IPS DF 19.7 (cell line): ENCODE measurements around the gene IGFLR1.

Experiments used
- DNase-seq: peaks from one replicate; pipeline ENCODE4 v3.0.0-alpha.2; 2013; ENCODE audit warnings: low read depth, low spot score

Gene IGFLR1

DNA sequence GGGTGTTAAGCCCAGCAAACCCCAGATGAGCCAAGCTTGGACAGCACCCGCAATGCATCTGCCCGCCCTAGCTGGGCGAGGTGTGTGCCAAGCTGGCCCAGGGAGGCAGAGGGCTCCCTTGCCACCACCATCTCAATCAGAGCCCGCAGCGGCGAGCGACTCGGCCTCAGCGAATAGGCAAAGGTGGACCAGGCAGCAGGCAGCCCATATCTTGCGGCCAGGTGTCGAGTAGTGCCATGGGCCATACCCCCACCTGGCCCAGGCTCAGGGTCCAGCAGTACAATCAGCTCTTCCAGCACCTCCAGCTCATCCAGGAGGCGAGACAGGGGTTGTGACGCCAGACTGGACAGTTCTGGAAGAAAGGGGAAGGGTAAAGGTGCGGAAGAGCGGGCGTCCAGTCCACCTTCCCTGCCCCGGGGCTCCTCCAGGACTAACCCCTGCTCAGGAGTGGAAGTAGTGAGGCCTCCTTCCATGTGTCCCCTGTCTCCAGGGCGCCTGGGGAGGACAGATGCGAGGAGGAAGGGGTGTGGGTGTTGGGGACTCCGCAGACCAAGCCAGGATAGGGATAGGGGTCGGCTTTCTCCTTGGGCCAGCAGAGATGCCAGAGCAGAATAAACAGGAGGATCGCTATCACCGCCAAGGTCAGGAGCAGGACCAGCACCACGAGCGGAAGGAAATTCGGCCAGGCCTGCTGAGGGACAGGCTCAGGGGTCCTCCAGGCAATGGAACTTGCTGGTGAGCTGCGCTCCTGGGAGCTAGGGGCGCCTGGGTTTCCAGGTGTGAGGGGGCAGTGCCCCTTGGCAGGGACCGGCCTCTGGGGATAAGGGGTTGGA is 2.8 kb downstream of the IGFLR1 start:
- DNase-seq: no peak

DNA sequence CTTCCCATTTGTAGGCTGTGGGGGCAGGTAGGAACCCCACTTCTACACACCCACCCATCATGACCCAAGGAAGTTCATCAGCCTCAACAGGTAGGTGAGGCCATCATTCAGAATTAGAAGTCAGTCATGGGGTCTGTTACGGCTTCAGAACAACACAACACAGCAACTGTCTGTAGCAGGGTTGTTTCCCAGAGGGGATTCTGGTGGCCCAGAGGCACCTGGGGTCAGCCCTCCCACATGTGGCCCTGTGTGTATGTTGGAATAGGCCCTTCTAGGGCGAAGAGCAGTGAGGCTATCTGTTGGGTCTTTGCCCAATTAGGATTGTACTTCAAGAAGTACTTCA is 3.4 kb downstream of the IGFLR1 start:
- DNase-seq: no peak

DNA sequence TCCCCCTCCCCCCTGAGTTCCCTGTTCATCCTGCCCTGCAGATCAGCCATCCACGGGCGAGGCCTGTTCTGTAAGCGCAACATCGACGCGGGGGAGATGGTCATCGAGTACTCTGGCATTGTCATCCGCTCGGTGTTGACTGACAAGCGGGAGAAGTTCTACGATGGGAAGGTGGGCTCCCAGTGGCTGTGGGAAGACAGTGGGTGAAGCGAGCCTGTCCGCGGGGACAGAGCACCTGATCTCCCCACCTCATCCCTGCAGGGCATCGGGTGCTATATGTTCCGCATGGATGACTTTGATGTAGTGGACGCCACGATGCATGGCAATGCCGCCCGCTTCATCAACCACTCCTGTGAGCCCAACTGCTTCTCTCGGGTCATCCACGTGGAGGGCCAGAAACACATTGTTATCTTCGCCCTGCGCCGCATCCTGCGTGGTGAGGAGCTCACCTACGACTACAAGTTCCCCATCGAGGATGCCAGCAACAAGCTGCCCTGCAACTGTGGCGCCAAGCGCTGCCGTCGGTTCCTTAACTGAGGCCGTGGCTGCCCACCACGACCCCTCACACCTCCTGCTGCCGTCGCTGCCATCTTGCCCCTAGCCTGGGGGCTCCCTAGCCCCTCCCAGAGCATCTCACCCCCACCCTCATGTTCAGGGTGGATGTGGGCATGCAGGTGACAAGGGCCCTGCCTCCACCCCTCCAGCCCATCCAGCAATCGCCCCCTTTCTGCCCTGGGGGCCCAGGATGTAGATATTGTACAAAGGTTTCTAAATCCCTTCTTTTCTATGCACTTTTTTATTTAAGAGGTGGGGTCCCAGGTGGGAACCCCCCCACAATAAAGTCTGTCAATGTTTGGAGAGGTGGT is 4.0 kb downstream of the IGFLR1 start:
- DNase-seq: no peak

DNA sequence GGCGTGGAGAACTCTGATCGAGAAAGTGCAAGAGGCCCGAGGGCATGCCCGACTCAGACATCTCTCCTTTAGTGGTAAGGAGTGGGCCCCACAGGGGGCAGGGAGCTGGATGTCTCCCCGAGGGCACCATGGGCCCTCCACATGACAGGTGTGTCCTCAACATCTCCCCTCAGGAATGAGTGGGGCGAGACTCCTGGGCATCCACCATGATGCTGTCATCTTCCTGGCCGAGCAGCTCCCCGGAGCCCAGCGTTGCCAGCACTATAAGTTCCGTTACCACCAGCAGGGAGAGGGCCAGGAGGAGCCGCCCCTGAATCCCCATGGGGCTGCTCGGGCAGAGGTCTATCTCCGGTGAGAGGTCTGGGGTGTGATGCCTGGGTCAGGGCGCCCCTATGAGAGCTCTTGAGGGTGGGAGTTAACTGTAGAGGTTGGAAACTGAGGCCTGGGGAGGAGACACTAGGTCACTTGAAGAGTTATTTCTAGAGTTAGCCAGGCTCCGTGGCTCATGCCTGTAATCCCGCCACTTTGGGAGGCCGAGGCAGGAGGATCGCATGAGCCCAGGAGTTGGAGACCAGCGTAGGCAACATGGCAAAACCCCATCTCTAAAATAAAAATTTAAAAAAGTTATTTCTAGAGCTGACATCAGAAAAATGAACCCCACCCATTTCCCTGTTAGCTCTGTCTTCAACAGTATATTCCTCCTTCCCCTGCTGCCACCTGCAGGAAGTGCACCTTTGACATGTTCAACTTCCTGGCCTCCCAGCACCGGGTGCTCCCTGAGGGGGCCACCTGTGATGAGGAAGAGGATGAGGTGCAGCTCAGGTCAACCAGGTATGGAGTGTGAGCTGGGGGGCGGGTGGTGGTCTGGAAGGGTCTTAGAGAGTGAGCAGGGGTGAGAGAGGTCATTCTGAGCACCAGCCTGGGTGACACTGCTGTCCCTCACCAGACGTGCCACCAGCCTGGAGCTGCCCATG is 5.1 kb downstream of the IGFLR1 start:
- no peak for DNase-seq

DNA sequence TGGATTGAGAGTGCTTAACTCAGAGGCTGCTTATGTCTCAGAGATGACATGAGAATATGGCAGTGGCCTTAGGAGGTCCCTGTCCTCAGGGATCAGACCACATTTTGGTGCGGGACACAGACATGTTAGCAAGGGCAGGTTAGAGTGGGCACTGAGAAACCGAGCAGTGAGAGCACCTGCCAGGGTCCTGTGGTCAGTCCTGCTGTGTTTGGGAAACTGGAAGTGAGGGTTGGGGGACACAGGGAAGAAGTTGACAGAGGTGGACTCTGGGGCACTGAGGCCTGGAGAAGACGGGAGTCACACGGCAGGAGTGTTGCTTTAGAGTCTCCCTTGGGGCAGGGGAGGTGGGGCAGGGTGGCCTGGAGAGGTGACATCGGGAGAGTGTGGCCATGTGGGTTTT is 7.4 kb downstream of the IGFLR1 start:
- no peak for DNase-seq

DNA sequence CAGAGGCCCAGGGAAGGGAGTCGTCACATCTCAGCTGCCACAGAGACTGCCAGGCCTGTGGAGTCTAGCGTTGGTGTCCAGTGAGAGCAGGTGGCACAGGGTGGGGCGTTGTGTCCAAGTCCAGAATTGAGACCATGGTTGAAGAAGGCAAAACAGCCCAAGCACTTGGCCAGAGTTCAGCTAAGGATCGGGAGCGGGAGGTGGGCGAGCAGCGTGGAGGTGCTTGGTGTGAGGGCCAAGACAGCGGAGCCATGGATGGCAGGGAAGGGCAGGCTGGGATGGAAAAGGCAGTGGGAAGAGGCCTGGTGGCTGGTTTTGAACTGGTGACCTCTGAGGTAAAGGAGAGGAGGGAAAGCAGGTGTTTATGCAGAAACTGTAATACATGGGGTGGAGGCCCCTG is 8.0 kb downstream of the IGFLR1 start:
- DNase-seq: no peak

DNA sequence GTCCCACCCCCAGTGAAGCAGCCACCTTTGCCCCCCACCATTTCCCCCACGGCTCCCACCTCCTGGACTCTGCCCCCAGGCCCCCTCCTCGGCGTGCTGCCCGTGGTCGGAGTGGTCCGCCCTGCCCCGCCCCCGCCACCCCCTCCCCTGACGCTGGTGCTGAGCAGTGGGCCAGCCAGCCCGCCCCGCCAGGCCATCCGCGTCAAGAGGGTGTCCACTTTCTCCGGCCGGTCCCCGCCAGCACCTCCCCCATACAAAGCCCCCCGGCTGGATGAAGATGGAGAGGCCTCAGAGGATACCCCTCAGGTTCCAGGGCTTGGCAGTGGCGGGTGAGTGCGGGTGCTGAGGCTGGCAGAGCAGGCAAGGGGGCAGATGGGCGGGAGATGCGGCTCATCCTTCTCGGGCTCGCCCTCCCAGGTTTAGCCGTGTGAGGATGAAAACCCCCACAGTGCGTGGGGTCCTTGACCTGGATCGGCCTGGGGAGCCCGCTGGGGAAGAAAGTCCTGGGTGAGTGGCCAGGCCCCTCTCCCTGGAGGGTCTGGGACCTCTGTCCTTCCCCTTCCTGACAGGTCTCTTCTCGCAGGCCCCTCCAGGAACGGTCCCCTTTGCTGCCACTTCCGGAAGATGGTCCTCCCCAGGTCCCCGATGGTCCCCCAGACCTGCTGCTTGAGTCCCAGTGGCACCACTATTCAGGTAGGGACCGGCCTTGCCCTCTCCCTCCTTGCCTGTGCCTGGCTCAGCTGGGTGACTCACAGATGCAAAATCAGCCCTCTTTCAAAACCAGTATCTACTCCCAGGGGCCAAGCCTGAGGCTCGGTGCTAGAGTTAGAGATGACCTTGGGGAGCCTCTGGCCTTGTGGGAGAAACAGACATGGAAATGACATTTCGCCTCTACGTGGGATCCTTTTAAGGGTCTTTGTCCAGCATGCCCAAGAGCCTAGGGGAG is 8.8 kb downstream of the IGFLR1 start:
- no peak for DNase-seq

DNA sequence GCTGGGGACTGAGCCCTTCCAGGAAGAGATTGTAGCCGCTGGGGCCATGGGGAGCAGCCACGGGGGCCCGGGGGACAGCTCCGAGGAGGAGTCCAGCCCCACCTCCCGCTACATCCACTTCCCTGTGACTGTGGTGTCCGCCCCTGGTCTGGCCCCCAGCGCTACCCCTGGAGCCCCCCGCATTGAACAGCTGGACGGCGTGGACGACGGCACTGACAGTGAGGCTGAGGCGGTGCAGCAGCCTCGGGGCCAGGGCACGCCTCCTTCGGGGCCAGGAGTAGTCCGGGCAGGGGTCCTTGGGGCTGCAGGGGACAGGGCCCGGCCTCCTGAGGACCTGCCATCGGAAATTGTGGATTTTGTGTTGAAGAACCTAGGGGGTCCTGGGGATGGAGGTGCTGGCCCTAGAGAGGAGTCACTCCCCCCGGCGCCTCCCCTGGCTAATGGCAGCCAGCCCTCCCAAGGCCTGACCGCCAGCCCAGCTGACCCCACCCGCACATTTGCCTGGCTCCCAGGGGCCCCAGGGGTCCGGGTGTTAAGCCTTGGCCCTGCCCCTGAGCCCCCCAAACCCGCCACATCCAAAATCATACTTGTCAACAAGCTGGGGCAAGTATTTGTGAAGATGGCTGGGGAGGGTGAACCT is 9.6 kb downstream of the IGFLR1 start:
- no peak for DNase-seq

DNA sequence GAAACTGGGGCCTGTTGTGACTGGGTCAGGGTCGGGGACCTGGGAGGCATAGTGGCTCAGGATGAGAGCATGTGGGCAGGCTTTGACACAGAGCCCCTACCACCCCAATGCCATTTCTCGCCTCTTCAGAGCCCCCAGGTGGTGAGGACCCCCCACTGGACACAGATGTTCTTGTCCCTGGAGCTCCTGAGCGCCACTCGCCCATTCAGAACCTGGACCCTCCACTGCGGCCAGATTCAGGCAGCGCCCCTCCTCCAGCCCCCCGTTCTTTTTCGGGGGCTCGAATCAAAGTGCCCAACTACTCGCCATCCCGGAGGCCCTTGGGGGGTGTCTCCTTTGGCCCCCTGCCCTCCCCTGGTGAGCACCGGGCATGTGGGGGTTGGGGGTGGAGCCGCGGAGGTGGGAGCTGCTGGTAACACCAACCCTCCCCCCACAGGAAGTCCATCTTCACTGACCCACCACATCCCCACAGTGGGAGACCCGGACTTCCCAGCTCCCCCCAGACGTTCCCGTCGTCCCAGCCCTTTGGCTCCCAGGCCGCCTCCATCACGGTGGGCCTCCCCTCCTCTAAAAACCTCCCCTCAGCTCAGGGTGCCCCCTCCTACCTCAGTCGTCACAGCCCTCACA is 10.4 kb downstream of the IGFLR1 start:
- DNase-seq: no peak

DNA sequence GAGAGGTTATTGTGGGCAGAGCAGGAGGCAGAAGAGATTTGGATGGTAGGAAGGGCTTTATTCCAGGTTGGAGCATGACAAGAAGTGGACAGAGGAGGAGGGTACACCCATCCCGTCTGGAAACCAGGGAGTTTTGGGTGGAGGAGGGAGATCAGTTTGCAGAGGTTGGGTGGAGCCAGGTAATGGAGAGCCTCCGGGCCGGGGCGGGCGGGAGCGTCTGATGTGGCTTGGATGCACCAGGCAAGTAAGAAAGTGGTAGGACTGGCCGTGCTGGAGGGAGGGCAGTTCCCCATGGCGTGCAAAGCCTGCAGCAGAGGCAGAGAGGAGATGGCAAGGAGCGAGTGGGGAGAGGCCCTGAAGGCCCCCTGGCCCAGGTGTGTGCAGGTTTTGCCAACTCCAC is 10.9 kb downstream of the IGFLR1 start:
- no peak for DNase-seq

DNA sequence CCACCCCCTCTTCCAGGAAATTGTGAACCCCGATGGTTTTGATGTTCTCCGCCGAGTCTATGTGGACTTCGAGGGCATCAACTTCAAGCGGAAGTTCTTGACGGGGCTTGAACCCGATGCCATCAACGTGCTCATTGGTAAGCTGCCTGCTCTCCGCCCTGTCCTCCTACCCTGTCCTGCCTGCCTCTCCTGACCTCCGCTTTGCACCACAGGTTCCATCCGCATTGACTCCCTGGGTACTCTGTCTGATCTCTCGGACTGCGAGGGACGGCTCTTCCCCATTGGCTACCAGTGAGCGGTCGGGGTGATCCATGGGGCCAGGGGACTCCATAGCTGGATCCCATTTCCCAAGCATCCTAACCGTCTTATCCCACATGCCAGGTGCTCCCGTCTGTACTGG is 11.9 kb downstream of the IGFLR1 start:
- no peak for DNase-seq

DNA sequence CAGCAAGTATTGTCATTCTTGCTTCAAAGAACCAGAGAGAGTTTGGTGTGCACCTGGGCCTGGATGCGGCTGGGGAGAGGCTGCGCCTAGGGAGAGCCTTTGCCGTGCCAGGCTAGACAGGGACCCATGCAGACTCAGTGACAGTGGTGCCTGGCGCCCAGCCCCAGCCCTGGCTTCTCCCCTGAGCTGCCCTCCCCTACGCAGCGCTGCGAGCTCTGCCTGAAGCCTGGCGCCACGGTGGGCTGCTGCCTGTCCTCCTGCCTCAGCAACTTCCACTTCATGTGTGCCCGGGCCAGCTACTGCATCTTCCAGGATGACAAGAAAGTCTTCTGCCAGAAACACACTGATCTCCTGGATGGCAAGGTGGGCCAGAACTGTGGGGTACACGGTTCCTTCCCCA is 12.5 kb downstream of the IGFLR1 start:
- DNase-seq: no peak

DNA sequence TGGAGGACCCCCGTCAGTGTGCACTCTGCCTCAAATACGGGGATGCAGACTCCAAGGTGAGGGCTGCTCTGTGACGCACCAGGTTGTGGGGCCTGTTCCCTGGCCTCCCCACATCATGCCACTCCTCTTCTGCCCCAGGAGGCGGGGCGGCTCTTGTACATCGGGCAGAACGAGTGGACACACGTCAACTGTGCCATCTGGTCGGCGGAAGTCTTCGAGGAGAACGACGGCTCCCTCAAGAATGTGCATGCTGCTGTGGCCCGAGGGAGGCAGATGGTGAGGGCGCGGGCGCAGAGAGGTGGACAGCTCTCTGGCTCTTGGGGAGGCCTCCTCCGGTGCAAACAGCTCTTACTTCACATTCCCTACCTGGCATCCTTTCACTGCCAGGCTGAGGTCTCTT is 13.2 kb downstream of the IGFLR1 start:
- no peak for DNase-seq

DNA sequence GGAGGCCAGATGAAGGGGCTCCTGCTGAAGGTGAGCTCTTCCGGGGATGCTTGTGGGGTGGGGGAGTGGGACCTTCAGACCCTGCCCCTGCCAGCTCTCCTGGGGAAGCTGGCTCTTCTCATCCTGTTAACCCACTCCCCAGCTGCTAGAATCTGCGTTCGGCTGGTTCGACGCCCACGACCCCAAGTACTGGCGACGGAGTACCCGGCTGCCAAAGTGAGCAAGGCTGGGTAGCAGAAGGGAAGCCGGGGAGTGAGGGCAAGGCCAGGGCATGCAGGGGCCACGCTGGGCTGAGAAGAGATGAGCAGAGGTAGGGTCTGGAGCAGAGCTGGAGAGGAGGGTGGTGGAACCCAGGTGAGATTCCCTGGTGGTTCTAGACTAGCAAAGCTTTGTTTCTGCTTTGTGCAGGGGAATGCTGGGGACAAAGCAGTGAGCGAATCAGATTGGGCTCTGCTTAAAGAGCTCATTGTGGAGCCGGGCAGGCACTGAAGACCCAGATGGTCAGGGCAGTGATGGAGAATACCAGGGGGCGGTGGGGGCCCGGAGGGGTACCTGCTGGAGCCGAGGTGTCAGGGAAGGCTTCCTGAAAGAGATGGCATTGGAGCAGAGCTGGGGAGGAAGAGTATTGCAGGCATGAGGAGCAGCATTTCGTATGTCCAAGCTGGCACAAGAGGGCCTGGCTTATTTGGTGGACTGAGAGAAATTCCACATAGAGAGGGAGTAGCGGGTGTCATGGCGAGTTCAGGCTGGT is 14.1 kb downstream of the IGFLR1 start:
- DNase-seq: no peak

DNA sequence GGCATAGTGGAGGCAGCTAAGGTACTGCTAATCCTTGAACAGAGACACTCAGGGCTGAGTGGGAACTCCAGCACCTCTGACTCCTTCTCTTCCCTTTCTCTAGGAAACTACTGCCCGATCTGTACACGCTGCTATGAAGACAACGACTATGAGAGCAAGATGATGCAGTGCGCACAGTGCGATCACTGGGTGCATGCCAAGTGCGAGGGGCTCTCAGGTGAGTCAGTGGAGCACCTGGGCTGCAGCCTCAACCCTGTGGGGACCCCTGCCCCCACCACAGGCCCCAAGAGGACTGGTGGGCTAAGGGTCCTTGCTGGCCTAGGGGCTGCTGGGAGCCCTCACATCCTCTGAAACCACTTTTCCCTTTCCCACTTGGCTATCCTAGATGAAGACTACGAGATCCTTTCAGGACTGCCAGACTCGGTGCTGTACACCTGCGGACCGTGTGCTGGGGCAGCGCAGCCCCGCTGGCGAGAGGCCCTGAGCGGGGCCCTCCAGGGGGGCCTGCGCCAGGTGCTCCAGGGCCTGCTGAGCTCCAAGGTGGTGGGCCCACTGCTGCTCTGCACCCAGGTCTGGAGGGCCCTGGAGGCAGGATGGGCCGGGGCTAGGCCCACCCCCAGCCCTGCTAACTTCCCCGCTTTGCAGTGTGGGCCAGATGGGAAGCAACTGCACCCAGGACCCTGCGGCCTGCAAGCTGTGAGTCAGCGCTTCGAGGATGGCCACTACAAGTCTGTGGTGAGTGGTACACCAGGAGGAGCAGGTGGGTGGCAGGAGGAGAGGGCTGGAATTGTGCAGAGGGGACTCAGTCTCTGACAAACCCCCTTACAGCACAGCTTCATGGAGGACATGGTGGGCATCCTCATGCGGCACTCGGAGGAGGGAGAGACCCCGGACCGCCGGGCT is 14.9 kb downstream of the IGFLR1 start:
- DNase-seq: no peak

DNA sequence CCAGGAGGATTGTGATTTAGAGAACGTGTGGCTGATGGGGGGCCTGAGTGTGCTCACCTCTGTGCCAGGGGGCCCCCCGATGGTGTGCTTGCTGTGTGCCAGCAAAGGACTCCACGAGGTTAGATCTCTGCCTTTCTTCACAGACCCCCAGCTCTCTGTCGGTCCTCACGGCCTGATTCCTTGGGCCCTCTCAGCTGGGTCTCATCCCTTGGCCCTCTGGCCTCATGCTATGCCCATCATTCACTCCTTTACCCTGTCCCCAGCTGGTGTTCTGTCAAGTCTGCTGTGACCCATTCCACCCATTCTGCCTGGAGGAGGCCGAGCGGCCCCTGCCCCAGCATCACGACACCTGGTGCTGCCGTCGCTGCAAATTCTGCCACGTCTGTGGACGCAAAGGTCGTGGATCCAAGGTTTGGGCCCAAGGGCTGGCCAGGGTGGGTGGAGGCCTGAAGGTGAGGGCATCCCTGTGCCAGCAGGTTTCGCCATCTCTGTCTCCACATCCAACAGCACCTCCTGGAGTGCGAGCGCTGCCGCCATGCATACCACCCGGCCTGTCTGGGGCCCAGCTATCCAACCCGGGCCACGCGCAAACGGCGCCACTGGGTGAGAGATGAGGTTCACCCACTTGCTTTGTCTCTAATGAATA is 16.9 kb downstream of the IGFLR1 start:
- no peak for DNase-seq

DNA sequence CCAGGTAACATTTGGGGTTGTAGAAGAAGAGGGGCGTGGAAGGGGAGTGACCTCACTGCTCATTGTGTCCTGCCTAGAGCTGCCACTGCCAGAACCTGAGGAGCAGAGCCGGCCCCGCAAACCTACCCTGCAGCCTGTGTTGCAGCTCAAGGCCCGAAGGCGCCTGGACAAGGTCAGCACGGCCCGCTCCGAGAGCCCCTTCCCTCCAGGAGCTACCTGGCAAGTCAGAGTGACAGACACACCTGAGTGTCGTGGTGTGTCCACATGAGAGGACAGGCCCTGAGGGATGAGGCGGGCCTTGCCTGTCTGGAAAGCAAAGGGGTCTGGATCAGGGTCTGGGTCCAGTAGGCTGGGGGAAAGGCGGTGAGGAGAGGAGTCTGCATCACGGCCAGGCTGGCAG is 17.7 kb downstream of the IGFLR1 start:
- DNase-seq: no peak
